ENCODE data around the gene CPVL.

- TF ChIP-seq CTCF (tag by site-specific recombination; IDR thresholded peaks at IDR 0.05) (no peak), ZNF521 (tag by site-specific recombination; IDR thresholded peaks at IDR 0.05) (no peak), ZBTB1 (tag by site-specific recombination; IDR thresholded peaks at IDR 0.05) (no peak), ATF2 (tag by site-specific recombination; IDR thresholded peaks at IDR 0.05; ENCODE audit: low read depth) (no peak), ZFHX2 (tag by site-specific recombination; conservative IDR thresholded peaks at IDR 0.05) (no peak), ZBTB49 (tag by site-specific recombination; IDR thresholded peaks at IDR 0.05; ENCODE audit: low read depth) (no peak), GLIS1 (tag by site-specific recombination; IDR thresholded peaks at IDR 0.05) (no peak), PBX3 (CRISPR knock-in tag; IDR thresholded peaks at IDR 0.05) (no peak), ZFP37 (tag by site-specific recombination; IDR thresholded peaks at IDR 0.05) (no peak)
Observed at GRCh38 chr7:29008590-29008989, 137.7 kb downstream of the CPVL start.

Data from HEK293 (cell line).